T-helper 2 cell treated with Interferon-gamma antibody and Interleukin-4, amounts not matched to agents 100 ng/mL and 5 ng/mL, for 36 hours (primary cell): ENCODE results near the gene ERCC8. TPM values are rescaled to one million over a fixed set of nuclear protein-coding genes. Genes with fewer than 3 reads are reported as not detected.
"Not testable (repeated sequence)": the region's sequence is repeated elsewhere in the genome, so short reads cannot be mapped to it uniquely, and the experiment has no call there.

Source experiments
- intact Hi-C: fragments of 100-400 bp; cut with micrococcal nuclease; formaldehyde crosslinking; loops from one replicate; pipeline ENCODE4 v1.15.1; 2023
- total RNA-seq: library from RNA; stranded (reverse); gene quantifications from 2 replicates; pipeline ENCODE4 v1.2.3, GENCODE V29; 2022

Gene ERCC8
- total RNA-seq, 1 donor from 2014 or later, result 9.0 TPM

GRCh38 chr5:60927450-60927849 lies 17.4 kb downstream of the ERCC8 start:
- intact Hi-C loops, result no loop called here

GRCh38 chr5:60918466-60918865 lies 26.4 kb downstream of the ERCC8 start:
- intact Hi-C loops, result no loop called here

GRCh38 chr5:60916646-60917045 lies 28.2 kb downstream of the ERCC8 start:
- intact Hi-C loops, result no loop called here

- intact Hi-C loops, result no loop called here
Observed at GRCh38 chr5:60903356-60903755, 41.5 kb downstream of the ERCC8 start.

- intact Hi-C loops, result no loop called here
Observed at GRCh38 chr5:60896991-60897390, 47.9 kb downstream of the ERCC8 start.

- intact Hi-C loops, result no loop called here
Observed at GRCh38 chr5:60893521-60893920, 51.3 kb downstream of the ERCC8 start.

GRCh38 chr5:60891667-60892066 lies 53.2 kb downstream of the ERCC8 start:
- intact Hi-C loops, result no loop called here

GRCh38 chr5:60888359-60889061 lies 56.4 kb downstream of the ERCC8 start:
- intact Hi-C loops, result no loop called here

GRCh38 chr5:60887746-60888145 lies 57.1 kb downstream of the ERCC8 start:
- intact Hi-C loops, result no loop called here

GRCh38 chr5:60887096-60887495 lies 57.8 kb downstream of the ERCC8 start:
- intact Hi-C loops, result no loop called here

- intact Hi-C loops, result no loop called here
Observed at GRCh38 chr5:60886158-60886557, 58.7 kb downstream of the ERCC8 start.

GRCh38 chr5:60883229-60883628 lies 61.6 kb downstream of the ERCC8 start:
- intact Hi-C loops, result loop anchor here (1.0 kb wide), 1 partner anchor 206 kb away; no protein-coding TSS in a partner anchor

GRCh38 chr5:60872892-60873291 lies 72.0 kb downstream of the ERCC8 start:
- intact Hi-C loops, result no loop called here

- intact Hi-C loops, result no loop called here
Observed at GRCh38 chr5:60870857-60871256, 74.0 kb downstream of the ERCC8 start.

GRCh38 chr5:60860572-60860971 lies 84.3 kb downstream of the ERCC8 start:
- intact Hi-C loops, result not testable (repeated sequence)

- intact Hi-C loops, result no loop called here
Observed at GRCh38 chr5:60856066-60856465, 88.8 kb downstream of the ERCC8 start.

GRCh38 chr5:60852940-60853339 lies 91.9 kb downstream of the ERCC8 start:
- intact Hi-C loops, result no loop called here

GRCh38 chr5:60852317-60852716 lies 92.6 kb downstream of the ERCC8 start:
- intact Hi-C loops, result no loop called here

GRCh38 chr5:60851626-60852025 lies 93.2 kb downstream of the ERCC8 start:
- intact Hi-C loops, result no loop called here

GRCh38 chr5:60846298-60846697 lies 98.6 kb downstream of the ERCC8 start:
- intact Hi-C loops, result loop anchor here (10.0 kb wide), 1 partner anchor 99 kb away; the partner anchor contains the start of genes ERCC8 and NDUFAF2

- intact Hi-C loops, result loop anchor here (1.0 to 10.0 kb wide), 3 partner anchors 101 to 167 kb away; partner anchors contain the start of genes DEPDC1B, ERCC8 and NDUFAF2
Observed at GRCh38 chr5:60843936-60844905, 100.6 kb downstream of the ERCC8 start, which contains the start of gene ELOVL7. TSS of gene ELOVL7 (minus strand) at chr5:60844269. CDS start at chr5:60787397, 56,872 bp downstream.
